Thyroid gland (tissue), 4 donors: ENCODE measurements around the gene SYNPO2. TPM values are rescaled to one million over a fixed set of nuclear protein-coding genes. Genes with fewer than 3 reads are reported as not detected.

Source experiments
- DNase-seq, 2 donors: peaks; one replicate each; pipeline ENCODE4 v3.0.0-alpha.2; 2019
- H3K27ac ChIP-seq, 3 donors: fragments of 200-600 bp; sonication (generic); 1 replicate in 2 of 3; 2 replicates in 1 of 3; pipeline ENCODE4 v1.5.1; 2016 to 2019; ENCODE audit warnings: mild to moderate bottlenecking in 1 of 3, moderate library complexity in 1 of 3
- H3K27me3 ChIP-seq: fragments of 200-600 bp; sonication (generic); one replicate; pipeline ENCODE4 v1.5.1; 2019
- H3K36me3 ChIP-seq, 2 donors: fragments of 200-600 bp; sonication (generic); one replicate each; pipeline ENCODE4 v1.5.1; 2016 to 2019
- H3K4me1 ChIP-seq, 2 donors: fragments of 200-600 bp; sonication (generic); one replicate each; pipeline ENCODE4 v1.5.1; 2017 to 2019
- H3K4me3 ChIP-seq, 3 donors: fragments of 200-600 bp; sonication (generic); replicated peaks in 1 of 3; 1 replicate in 2 of 3; 2 replicates in 1 of 3; pipeline ENCODE4 v1.5.1; 2016; ENCODE audit warnings: mild to moderate bottlenecking in 1 of 3
- H3K9me3 ChIP-seq: fragments of 200-600 bp; sonication (generic); one replicate; pipeline ENCODE4 v1.5.1; 2017
- CTCF ChIP-seq, 6 experiments: fragments of 200-600 bp in 3 of 6; fragments of 450-650 bp in 3 of 6; sonication (generic) in 3 of 6; IDR thresholded peaks; one replicate each; pipeline ENCODE4 v1.5.1; 2016 to 2019; ENCODE audit warnings: antibody characterized with exemption in 6 of 6, mild to moderate bottlenecking in 2 of 6, inconsistent platforms in 1 of 6, moderate library complexity in 1 of 6
- POLR2A ChIP-seq, 2 donors: fragments of 450-650 bp; IDR thresholded peaks; one replicate each; pipeline ENCODE4 v1.6.1; 2017; ENCODE audit warnings: antibody characterized with exemption in 2 of 2, mild to moderate bottlenecking in 2 of 2, moderate library complexity in 1 of 2
- WGBS, 2 donors: methylation state at CpG; one replicate each; pipeline ENCODE4 v1.1.5; 2017; 5-methylcytosine and 5-hydroxymethylcytosine counted together
- intact Hi-C: fragments of 100-400 bp; cut with DNase I; formaldehyde crosslinking; loops from one replicate; pipeline ENCODE4 v1.15.1; 2023
- total RNA-seq, 4 donors: library from RNA; depleted of rRNA; stranded (reverse); fragments of >200 nt; gene quantifications; one replicate each; pipeline ENCODE4 v1.2.3, GENCODE V29; 2016

The SYNPO2 gene
- total RNA-seq, 4 donors from 2014 or later, result 11.4 to 37.8 (median 23.8) TPM

GRCh38 chr4:118967393-118967792 is 78.7 kb downstream of the SYNPO2 start:
- peaks cover 4 to 12% of the 10 kb centered on the region in 2 donors for H3K4me1 ChIP-seq
- no peaks in the 10 kb centered on the region for H3K27me3 ChIP-seq
- TF ChIP-seq CTCF (IDR thresholded peaks at IDR 0.05) (no peak), POLR2A (IDR thresholded peaks at IDR 0.05) (no peak)
- 69 to 70% methylated on average over 2 of the region's 2 CpGs for WGBS, 2 donors
- peak overlapping the region in 2 of 3 donors; percentile 56 for H3K27ac ChIP-seq
- H3K9me3 ChIP-seq, result no peaks in the 10 kb centered on the region
- H3K4me3 ChIP-seq, result no peak overlapping the region
- H3K36me3 ChIP-seq, result no peaks in the 10 kb centered on the region
- DNase-seq, result no peak
- intact Hi-C loops, result loop anchor here (10.0 kb wide), 1 partner anchor 203 kb away; no protein-coding TSS in a partner anchor

GRCh38 chr4:118968005-118968404 is 79.4 kb downstream of the SYNPO2 start:
- H3K27ac ChIP-seq, result peak overlapping the region; percentile 34 to 56 (median 56)
- no peaks in the 10 kb centered on the region for H3K27me3 ChIP-seq
- H3K4me1 ChIP-seq, result peaks cover 4 to 12% of the 10 kb centered on the region in 2 donors
- no peak for TF ChIP-seq POLR2A (IDR thresholded peaks at IDR 0.05)
- no peak for TF ChIP-seq CTCF (IDR thresholded peaks at IDR 0.05)
- DNase-seq, result peak; percentile 41 to 44
- intact Hi-C loops, result loop anchor here (10.0 kb wide), 1 partner anchor 203 kb away; no protein-coding TSS in a partner anchor
- no peak overlapping the region for H3K4me3 ChIP-seq
- no peaks in the 10 kb centered on the region for H3K36me3 ChIP-seq
- no peaks in the 10 kb centered on the region for H3K9me3 ChIP-seq
- WGBS, 2 donors, result 24 to 58% methylated on average over 1 of the region's 1 CpG

- H3K27me3 ChIP-seq, result no peaks in the 10 kb centered on the region
- H3K27ac ChIP-seq, result peak overlapping the region in 2 of 3 donors; percentile 9 to 56
- peaks cover 4 to 12% of the 10 kb centered on the region in 2 donors for H3K4me1 ChIP-seq
- no peak overlapping the region for H3K4me3 ChIP-seq
- no peaks in the 10 kb centered on the region for H3K36me3 ChIP-seq
- WGBS, 2 donors, result 57 to 62% methylated on average over 6 of the region's 6 CpGs
- TF ChIP-seq CTCF (IDR thresholded peaks at IDR 0.05), result no peak
- TF ChIP-seq POLR2A (IDR thresholded peaks at IDR 0.05), result no peak
- no peak for DNase-seq
- H3K9me3 ChIP-seq, result no peaks in the 10 kb centered on the region
- intact Hi-C loops, result loop anchor here (10.0 kb wide), 1 partner anchor 204 kb away; no protein-coding TSS in a partner anchor
These were observed 80.2 kb downstream of the SYNPO2 start for GRCh38 chr4:118968813-118969212.

- Histone ChIP-seq H3K9me3 (no peaks in the 10 kb centered on the region), H3K4me3 (no peak overlapping the region), H3K27ac (no peak overlapping the region), H3K4me1 (peaks cover 4 to 12% of the 10 kb centered on the region in 2 donors), H3K36me3 (no peaks in the 10 kb centered on the region), H3K27me3 (no peaks in the 10 kb centered on the region)
- peak; percentile 51 to 61 for DNase-seq
- intact Hi-C loops, result loop anchor here (10.0 kb wide), 1 partner anchor 205 kb away; no protein-coding TSS in a partner anchor
- TF ChIP-seq POLR2A (IDR thresholded peaks at IDR 0.05) (no peak), CTCF (IDR thresholded peaks at IDR 0.05) (peak in 5 of 6 experiments; percentile 35 to 85 (median 80))
- 17 to 34% methylated on average over 5 of the region's 5 CpGs for WGBS, 2 donors
These were observed 80.7 kb downstream of the SYNPO2 start for GRCh38 chr4:118969359-118969758.

- Histone ChIP-seq H3K27ac (no peak overlapping the region), H3K4me3 (no peak overlapping the region)
- WGBS, 2 donors, result 27 to 33% methylated on average over 2 of the region's 2 CpGs
These were observed 83.5 kb downstream of the SYNPO2 start for GRCh38 chr4:118972167-118972566.

More at GRCh38 chr4:118972167-118972566, 83.5 kb downstream of the SYNPO2 start:
- no peak for TF ChIP-seq POLR2A (IDR thresholded peaks at IDR 0.05)
- TF ChIP-seq CTCF (IDR thresholded peaks at IDR 0.05), result no peak
- peak; percentile 61 to 80 for DNase-seq
- Histone ChIP-seq H3K36me3 (no peaks in the 10 kb centered on the region), H3K27me3 (no peaks in the 10 kb centered on the region), H3K4me1 (peaks cover 4 to 12% of the 10 kb centered on the region in 2 donors), H3K9me3 (no peaks in the 10 kb centered on the region)
- intact Hi-C loops, result no loop called here
